Esophagus squamous epithelium (tissue), 4 donors: ENCODE data around the gene LITAF.
"Not testable (repeated sequence)": the region's sequence is repeated elsewhere in the genome, so short reads cannot be mapped to it uniquely, and the experiment has no call there.

ENCODE experiments used
- POLR2A ChIP-seq, 4 donors: fragments of 450-650 bp; IDR thresholded peaks; one replicate each; pipeline ENCODE4 v1.6.1; 2017; ENCODE audit warnings: antibody characterized with exemption in 4 of 4, mild to moderate bottlenecking in 4 of 4, moderate library complexity in 3 of 4
- TF ChIP-seq, protein P1 (sequence below), 6 experiments: fragments of 450-650 bp in 4 of 6; fragments of 200-600 bp in 2 of 6; sonication (generic) in 2 of 6; IDR thresholded peaks; one replicate each; pipeline ENCODE4 v1.5.1; 2016 to 2019; ENCODE audit warnings: antibody characterized with exemption in 6 of 6, mild to moderate bottlenecking in 4 of 6, moderate library complexity in 4 of 6

DNA sequence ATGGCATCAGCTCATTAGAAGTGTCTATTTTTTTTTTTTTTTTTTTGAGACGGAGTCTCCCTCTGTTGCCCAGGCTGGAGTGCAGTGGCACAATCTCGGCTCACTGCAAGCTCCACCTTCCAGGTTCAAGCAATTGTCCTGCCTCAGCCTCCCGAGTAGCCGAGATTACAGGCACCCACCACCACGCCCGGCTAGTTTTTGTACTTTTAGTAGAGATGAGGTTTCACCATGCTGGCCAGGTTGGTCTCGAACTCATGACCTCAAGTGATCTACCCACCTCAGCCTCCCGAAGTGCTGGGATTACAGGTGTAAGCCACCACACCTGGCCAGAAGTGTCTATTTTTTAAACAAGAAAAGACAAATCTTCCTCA lies 9.4 kb downstream of the LITAF start:
- TF ChIP-seq, protein P1, sequence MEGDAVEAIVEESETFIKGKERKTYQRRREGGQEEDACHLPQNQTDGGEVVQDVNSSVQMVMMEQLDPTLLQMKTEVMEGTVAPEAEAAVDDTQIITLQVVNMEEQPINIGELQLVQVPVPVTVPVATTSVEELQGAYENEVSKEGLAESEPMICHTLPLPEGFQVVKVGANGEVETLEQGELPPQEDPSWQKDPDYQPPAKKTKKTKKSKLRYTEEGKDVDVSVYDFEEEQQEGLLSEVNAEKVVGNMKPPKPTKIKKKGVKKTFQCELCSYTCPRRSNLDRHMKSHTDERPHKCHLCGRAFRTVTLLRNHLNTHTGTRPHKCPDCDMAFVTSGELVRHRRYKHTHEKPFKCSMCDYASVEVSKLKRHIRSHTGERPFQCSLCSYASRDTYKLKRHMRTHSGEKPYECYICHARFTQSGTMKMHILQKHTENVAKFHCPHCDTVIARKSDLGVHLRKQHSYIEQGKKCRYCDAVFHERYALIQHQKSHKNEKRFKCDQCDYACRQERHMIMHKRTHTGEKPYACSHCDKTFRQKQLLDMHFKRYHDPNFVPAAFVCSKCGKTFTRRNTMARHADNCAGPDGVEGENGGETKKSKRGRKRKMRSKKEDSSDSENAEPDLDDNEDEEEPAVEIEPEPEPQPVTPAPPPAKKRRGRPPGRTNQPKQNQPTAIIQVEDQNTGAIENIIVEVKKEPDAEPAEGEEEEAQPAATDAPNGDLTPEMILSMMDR (IDR thresholded peaks at IDR 0.05): not testable (repeated sequence)
- TF ChIP-seq POLR2A (IDR thresholded peaks at IDR 0.05): not testable (repeated sequence)
